Skeletal muscle tissue (tissue), 4 donors: ENCODE measurements around the gene COL9A3. TPM values are rescaled to one million over a fixed set of nuclear protein-coding genes. Genes with fewer than 3 reads are reported as not detected.

ENCODE experiments used
- H3K27ac ChIP-seq: one replicate; pipeline ENCODE4 v1.7.0; 2013; ENCODE audit warnings: mild to moderate bottlenecking, low read depth, low read length, inconsistent platforms
- H3K27me3 ChIP-seq, 3 donors: one replicate each; pipeline ENCODE4 v1.7.0; 2013; ENCODE audit warnings: low read length in 3 of 3; ENCODE audit not compliant: control insufficient read depth in 3 of 3, insufficient read depth in 3 of 3
- H3K36me3 ChIP-seq, 3 donors: one replicate each; pipeline ENCODE4 v1.7.0; 2013; ENCODE audit warnings: low read length in 3 of 3; ENCODE audit not compliant: control insufficient read depth in 3 of 3, insufficient read depth in 3 of 3
- H3K4me1 ChIP-seq, 3 donors: one replicate each; pipeline ENCODE4 v1.7.0; 2013; ENCODE audit warnings: low read length in 3 of 3, mild to moderate bottlenecking in 3 of 3; ENCODE audit not compliant: control insufficient read depth in 3 of 3, insufficient read depth in 3 of 3
- H3K4me3 ChIP-seq, 3 donors: one replicate each; pipeline ENCODE4 v1.7.0; 2013; ENCODE audit warnings: low read length in 3 of 3
- H3K9ac ChIP-seq, 3 donors: one replicate each; pipeline ENCODE4 v1.7.0; 2013; ENCODE audit warnings: low read length in 3 of 3, mild to moderate bottlenecking in 3 of 3, moderate library complexity in 2 of 3, low read depth in 1 of 3
- H3K9me3 ChIP-seq, 3 donors: one replicate each; pipeline ENCODE4 v1.7.0; 2013; ENCODE audit warnings: low read length in 3 of 3; ENCODE audit not compliant: control insufficient read depth in 3 of 3
- total RNA-seq: library from RNA; depleted of rRNA; stranded (reverse); fragments of >200 nt; gene quantifications from one replicate; pipeline ENCODE4 v1.2.3, GENCODE V29; 2014
- donor health status: Osteomylitis.

The COL9A3 gene
- total RNA-seq, 1 donor from 2014 or later: 8.9 TPM

GRCh38 chr20:62802026-62802712, 14.7 kb upstream of the COL9A3 start:
- no peaks in the 10 kb centered on the region for H3K9me3 ChIP-seq
- peak overlapping the region; percentile 58 for H3K27ac ChIP-seq
- peaks cover 53 to 65% (median 61%) of the 10 kb centered on the region in 3 donors for H3K4me1 ChIP-seq
- peaks cover 27 to 30% (median 27%) of the 10 kb centered on the region in 3 donors for H3K36me3 ChIP-seq
- H3K4me3 ChIP-seq: peak overlapping the region in 2 of 3 donors; percentile 6 to 27
- no peaks in the 10 kb centered on the region for H3K27me3 ChIP-seq
- peak overlapping the region in 2 of 3 donors; percentile 64 to 73 for H3K9ac ChIP-seq

- Histone ChIP-seq H3K9me3 (no peaks in the 10 kb centered on the region), H3K27ac (peak overlapping the region; percentile 44), H3K36me3 (peaks cover 24 to 28% (median 25%) of the 10 kb centered on the region in 3 donors), H3K9ac (peak overlapping the region; percentile 20 to 50 (median 45)), H3K4me3 (peak overlapping the region; percentile 38 to 45 (median 41)), H3K27me3 (no peaks in the 10 kb centered on the region), H3K4me1 (peaks cover 45 to 57% (median 57%) of the 10 kb centered on the region in 3 donors)
These were observed 12.7 kb upstream of the COL9A3 start for GRCh38 chr20:62804021-62804626.

- Histone ChIP-seq H3K27ac (peak within 1 kb of the TSS; percentile 55), H3K27me3 (no peaks in the 10 kb centered on the region), H3K9me3 (no peaks in the 10 kb centered on the region), H3K4me1 (peaks cover 45 to 57% (median 57%) of the 10 kb centered on the region in 3 donors), H3K4me3 (peak within 1 kb of the TSS; percentile 70 to 95 (median 89)), H3K36me3 (peaks cover 25 to 28% (median 26%) of the 10 kb centered on the region in 3 donors), H3K9ac (peak within 1 kb of the TSS; percentile 61 to 88 (median 75))
These were observed 12.2 kb upstream of the COL9A3 start, which contains the start of gene OGFR for GRCh38 chr20:62804627-62805154. OGFR (plus strand) TSS chr20:62804835; CDS start chr20:62804860, 25 bp downstream.

- H3K36me3 ChIP-seq: peaks cover 27 to 30% (median 28%) of the 10 kb centered on the region in 3 donors
These were observed 11.6 kb upstream of the COL9A3 start for GRCh38 chr20:62805155-62805710.

GRCh38 chr20:62805711-62806382, 11.0 kb upstream of the COL9A3 start:
- Histone ChIP-seq H3K9me3 (no peaks in the 10 kb centered on the region), H3K36me3 (peaks cover 31 to 32% (median 32%) of the 10 kb centered on the region in 3 donors), H3K4me3 (peak overlapping the region; percentile 69 to 95 (median 77)), H3K27ac (peak overlapping the region; percentile 55), H3K27me3 (no peaks in the 10 kb centered on the region), H3K9ac (peak overlapping the region; percentile 61 to 88 (median 75)), H3K4me1 (peaks cover 45 to 54% (median 54%) of the 10 kb centered on the region in 3 donors)

More at GRCh38 chr20:62805155-62805710, 11.6 kb upstream of the COL9A3 start:
- H3K27ac ChIP-seq: peak overlapping the region; percentile 55
- no peaks in the 10 kb centered on the region for H3K27me3 ChIP-seq
- H3K4me1 ChIP-seq: peaks cover 45 to 57% (median 57%) of the 10 kb centered on the region in 3 donors
- H3K4me3 ChIP-seq: peak overlapping the region; percentile 69 to 95 (median 89)
- H3K9ac ChIP-seq: peak overlapping the region; percentile 61 to 88 (median 75)
- H3K9me3 ChIP-seq: no peaks in the 10 kb centered on the region

GRCh38 chr20:62806383-62807050, 10.3 kb upstream of the COL9A3 start:
- H3K36me3 ChIP-seq: peaks cover 26 to 36% (median 30%) of the 10 kb centered on the region in 3 donors
- peak overlapping the region in 2 of 3 donors; percentile 61 to 88 for H3K9ac ChIP-seq
- H3K9me3 ChIP-seq: no peaks in the 10 kb centered on the region
- peaks cover 41 to 47% (median 47%) of the 10 kb centered on the region in 3 donors for H3K4me1 ChIP-seq
- H3K27me3 ChIP-seq: no peaks in the 10 kb centered on the region
- peak overlapping the region; percentile 55 for H3K27ac ChIP-seq
- H3K4me3 ChIP-seq: peak overlapping the region; percentile 69 to 95 (median 77)

GRCh38 chr20:62807444-62808210, 9.2 kb upstream of the COL9A3 start:
- H3K27ac ChIP-seq: no peak overlapping the region
- H3K9me3 ChIP-seq: no peaks in the 10 kb centered on the region
- H3K9ac ChIP-seq: no peak overlapping the region
- peaks cover 33 to 39% (median 39%) of the 10 kb centered on the region in 3 donors for H3K36me3 ChIP-seq
- H3K4me1 ChIP-seq: peaks cover 30 to 36% (median 36%) of the 10 kb centered on the region in 3 donors
- no peaks in the 10 kb centered on the region for H3K27me3 ChIP-seq
- no peak overlapping the region for H3K4me3 ChIP-seq

- peaks cover 35 to 39% (median 39%) of the 10 kb centered on the region in 3 donors for H3K36me3 ChIP-seq
- no peak overlapping the region for H3K9ac ChIP-seq
- no peak overlapping the region for H3K27ac ChIP-seq
- peaks cover 22 to 29% (median 29%) of the 10 kb centered on the region in 3 donors for H3K4me1 ChIP-seq
- no peaks in the 10 kb centered on the region for H3K9me3 ChIP-seq
- H3K27me3 ChIP-seq: no peaks in the 10 kb centered on the region
- H3K4me3 ChIP-seq: no peak overlapping the region
These were observed 8.5 kb upstream of the COL9A3 start for GRCh38 chr20:62808211-62808865.
